ENCODE data around the gene SLFN12. TPM values are rescaled to one million over a fixed set of nuclear protein-coding genes. Genes with fewer than 3 reads are reported as not detected.
"Not testable (repeated sequence)": the region's sequence is repeated elsewhere in the genome, so short reads cannot be mapped to it uniquely, and the experiment has no call there.

Gene SLFN12
- total RNA-seq, 1 donor from 2014 or later = 17.3 TPM

- intact Hi-C loops (cut with micrococcal nuclease) = not testable (repeated sequence)
These were observed 17.6 kb downstream of the SLFN12 start for GRCh38 chr17:35414707-35415106.

DNA sequence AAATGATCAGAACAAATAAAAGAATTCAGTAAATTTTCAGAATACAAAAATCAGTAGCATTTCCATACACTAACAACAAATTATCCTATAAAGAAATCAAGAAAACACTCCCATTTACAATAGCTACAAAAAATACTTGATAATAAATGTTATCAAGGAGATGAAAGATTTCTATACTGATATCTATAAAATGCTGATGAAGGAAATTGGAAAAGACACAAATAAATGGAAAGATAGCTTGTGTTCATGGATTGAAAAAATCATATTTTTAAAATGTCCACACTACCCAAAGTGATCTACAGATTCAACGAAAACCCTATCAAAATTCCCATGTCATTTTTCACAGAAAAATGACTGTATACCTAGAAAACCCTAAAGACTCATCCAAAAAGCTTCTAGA is 18.1 kb downstream of the SLFN12 start:
- intact Hi-C loops (cut with micrococcal nuclease) = no loop called here

GRCh38 chr17:35407531-35407930 is 24.8 kb downstream of the SLFN12 start:
- intact Hi-C loops (cut with micrococcal nuclease) = no loop called here

GRCh38 chr17:35406568-35406967 is 25.7 kb downstream of the SLFN12 start:
- intact Hi-C loops (cut with micrococcal nuclease) = no loop called here

- intact Hi-C loops (cut with micrococcal nuclease) = no loop called here
These were observed 27.9 kb downstream of the SLFN12 start for GRCh38 chr17:35404360-35404759.

DNA sequence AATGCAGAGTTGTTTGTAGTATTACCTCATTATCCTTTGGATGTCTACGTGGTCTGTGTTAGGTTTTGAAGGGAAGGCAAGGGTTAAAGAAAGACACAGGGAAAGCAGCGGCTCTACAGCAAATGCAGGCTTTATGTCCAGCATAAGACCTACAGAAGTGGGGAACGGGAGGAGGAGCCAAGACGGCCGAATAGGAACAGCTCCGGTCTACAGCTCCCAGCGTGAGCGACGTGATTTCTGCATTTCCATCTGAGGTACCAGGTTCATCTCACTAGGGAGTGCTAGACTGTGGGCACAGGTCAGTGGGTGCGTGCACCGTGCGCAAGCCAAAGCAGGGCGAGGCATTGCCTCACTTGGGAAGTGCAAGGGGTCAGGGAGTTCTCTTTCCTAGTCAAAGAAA is 38.5 kb downstream of the SLFN12 start:
- intact Hi-C loops (cut with micrococcal nuclease) = not testable (repeated sequence)

DNA sequence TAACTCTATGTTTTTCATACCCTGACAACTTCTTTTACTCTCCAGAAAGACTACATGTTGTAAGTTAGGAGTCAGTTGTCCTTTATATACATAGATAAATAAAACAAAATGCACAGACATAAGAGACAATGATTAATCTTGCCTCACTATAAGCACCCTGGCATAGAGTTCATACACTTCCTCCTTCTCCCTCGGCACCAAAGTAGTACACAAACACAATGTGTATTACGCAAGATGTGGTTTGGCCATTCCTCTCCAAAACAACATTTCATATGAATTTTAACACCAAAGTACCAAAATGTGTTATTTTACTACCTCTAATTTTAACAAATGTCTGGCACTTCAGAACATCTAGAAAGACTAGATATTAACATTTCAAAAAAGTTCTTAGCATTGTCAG is 41.6 kb downstream of the SLFN12 start:
- intact Hi-C loops (cut with micrococcal nuclease) = no loop called here

GRCh38 chr17:35390156-35390555 is 42.1 kb downstream of the SLFN12 start:
- intact Hi-C loops (cut with micrococcal nuclease) = no loop called here

- intact Hi-C loops (cut with micrococcal nuclease) = no loop called here
These were observed 44.8 kb downstream of the SLFN12 start for GRCh38 chr17:35387496-35387895.

- intact Hi-C loops (cut with micrococcal nuclease) = no loop called here
These were observed 54.6 kb downstream of the SLFN12 start for GRCh38 chr17:35377706-35378105.

DNA sequence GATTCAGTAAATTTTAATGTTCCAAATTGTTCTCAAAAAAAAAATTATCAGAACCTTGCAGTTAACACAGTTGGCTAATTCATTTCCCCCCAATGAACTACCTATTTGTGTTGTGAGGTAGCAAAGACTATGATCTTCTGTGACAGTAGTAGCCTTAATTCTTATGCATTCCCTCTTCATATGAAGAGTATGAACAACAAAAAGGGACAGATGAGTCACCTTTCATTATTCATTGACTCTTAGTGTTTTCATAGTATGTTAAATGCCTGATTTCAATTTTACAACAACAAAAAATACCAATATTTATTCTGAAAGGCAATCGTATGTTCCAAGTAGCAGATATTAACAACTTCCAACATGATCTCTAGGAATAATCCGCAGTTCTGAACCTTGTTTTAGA is 55.2 kb downstream of the SLFN12 start:
- intact Hi-C loops (cut with micrococcal nuclease) = no loop called here

- intact Hi-C loops (cut with micrococcal nuclease) = no loop called here
These were observed 56.1 kb downstream of the SLFN12 start for GRCh38 chr17:35376245-35376644.

DNA sequence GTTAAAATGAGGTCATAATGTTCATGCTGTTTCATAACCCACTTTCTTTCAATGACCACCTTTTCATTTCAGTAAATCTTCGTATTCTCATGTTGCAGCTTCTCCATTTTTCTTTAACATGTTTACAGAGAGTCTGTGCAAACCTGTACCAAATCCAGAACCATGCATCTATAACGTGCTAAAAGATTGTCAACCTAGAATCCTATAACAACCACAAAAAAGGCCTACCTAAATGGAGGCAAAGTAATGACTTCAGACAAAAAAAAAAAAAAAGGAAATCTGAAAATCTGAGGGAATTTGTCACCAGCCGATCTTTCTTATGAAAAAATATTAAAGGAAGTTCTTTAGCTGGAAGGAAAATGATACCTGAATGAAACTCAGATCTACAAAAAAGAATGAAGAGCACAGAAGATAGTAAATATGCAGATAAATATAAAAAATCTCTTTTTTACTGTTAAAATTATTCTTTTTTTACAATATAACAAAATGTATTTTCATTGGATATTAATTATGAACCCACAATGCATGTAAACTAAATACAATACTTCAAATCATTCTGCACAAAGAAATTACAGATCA is 57.4 kb downstream of the SLFN12 start:
- intact Hi-C loops (cut with micrococcal nuclease) = loop anchor here (1.0 kb wide), 3 partner anchors 58 to 161 kb away; no protein-coding TSS in a partner anchor

GRCh38 chr17:35373984-35374765 is 58.1 kb downstream of the SLFN12 start:
- intact Hi-C loops (cut with micrococcal nuclease) = loop anchor here (1.0 to 2.0 kb wide), 11 partner anchors 28 to 213 kb away; partner anchors contain the start of genes AP2B1, SLFN12L and SLFN13

GRCh38 chr17:35373534-35373983 is 58.7 kb downstream of the SLFN12 start, which contains the start of gene SLFN11:
SLFN11 (minus strand) TSS chr17:35373621; CDS start chr17:35363807, 9,814 bp downstream.
- intact Hi-C loops (cut with micrococcal nuclease) = loop anchor here (1.0 to 2.0 kb wide), 8 partner anchors 27 to 214 kb away; partner anchors contain the start of genes AP2B1, SLFN12L and SLFN13

DNA sequence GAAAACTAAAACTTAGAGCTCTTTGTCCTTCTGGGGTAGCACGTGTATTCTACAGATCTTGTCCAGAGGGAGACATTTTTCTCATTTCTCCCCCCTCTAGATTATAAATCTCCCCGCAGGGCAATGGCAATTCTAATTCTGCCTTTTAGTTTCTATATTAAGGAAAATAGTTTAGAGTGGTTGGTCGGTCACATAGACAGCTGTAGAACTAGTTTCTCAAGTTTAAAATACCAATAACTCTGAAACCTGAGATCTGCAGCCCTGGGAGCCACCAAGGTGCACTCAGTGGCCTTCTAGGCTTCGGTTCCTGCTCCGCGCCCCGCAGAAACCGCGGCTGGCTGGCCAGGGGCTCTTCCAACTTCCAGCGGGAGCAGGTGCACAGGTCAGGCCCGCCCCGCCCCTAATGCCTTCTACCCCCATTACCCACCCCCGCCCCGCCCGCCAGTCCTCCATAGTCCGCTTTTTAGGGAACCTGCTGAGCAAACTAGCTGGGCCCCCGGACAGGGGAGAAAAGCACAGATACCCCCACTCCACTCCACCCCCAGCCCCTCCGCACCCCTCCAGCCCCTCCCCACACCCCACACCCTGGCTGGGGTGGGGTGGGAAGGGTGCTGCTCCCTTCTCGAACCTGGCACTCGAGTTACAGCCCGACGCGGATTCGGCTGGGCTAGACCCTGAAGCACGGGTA is 59.3 kb downstream of the SLFN12 start:
- intact Hi-C loops (cut with micrococcal nuclease) = loop anchor here (1.0 to 2.0 kb wide), 8 partner anchors 27 to 214 kb away; partner anchors contain the start of genes AP2B1, SLFN12L and SLFN13

GRCh38 chr17:35371934-35372333 is 60.4 kb downstream of the SLFN12 start:
- intact Hi-C loops (cut with micrococcal nuclease) = loop anchor here (2.0 kb wide), 1 partner anchor 201 kb away; no protein-coding TSS in a partner anchor

DNA sequence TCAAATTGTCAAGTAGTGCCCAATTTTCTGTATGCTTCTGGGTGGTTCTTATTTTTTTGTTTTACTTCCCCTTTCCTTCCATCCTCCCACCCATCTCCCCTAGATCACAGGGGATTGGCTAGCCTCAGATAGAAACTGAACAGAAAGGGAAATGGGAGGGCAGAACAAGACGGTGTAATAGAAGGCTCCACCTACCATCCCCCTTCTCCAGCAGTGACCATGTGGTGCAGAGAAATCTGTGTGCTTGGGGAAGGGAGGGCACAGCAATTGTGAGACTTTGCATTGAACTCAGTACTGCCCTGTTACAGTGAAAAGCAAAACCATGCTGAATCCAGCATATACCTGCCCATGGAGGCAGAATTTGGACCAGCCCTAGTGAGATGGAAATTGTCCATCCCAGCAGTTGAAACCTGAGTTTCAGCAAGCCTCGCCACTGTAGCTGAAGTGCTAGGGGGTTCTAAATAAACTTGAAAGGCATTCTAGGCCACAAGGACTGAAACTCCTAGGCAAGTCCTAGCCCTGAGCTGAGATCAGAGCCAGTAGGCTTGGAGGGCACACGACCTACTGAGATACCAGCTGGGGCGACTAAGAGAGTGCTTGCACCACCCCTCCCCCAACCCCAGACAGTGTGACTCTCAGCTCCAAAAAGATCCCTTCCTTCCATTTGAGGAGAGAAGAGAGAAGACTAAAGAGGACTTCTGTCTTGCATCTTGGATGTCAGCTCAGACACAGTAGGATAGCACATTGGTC is 64.0 kb downstream of the SLFN12 start:
- intact Hi-C loops (cut with micrococcal nuclease) = no loop called here

GRCh38 chr17:35361027-35361426 is 71.3 kb downstream of the SLFN12 start:
- intact Hi-C loops (cut with micrococcal nuclease) = no loop called here
